H1 (cell line): ENCODE data around the gene DYRK1A. TPM values are rescaled to one million over a fixed set of nuclear protein-coding genes. Genes with fewer than 3 reads are reported as not detected.

Experiments used
- KDM4A ChIP-seq: IDR thresholded peaks from one replicate; pipeline ENCODE4 v1.7.1; 2012; ENCODE audit warnings: low read depth, mild to moderate bottlenecking, moderate library complexity, low read length, inconsistent platforms; ENCODE audit not compliant: severe bottlenecking
- NANOG ChIP-seq: IDR thresholded peaks from 2 replicates; pipeline ENCODE4 v1.6.1; 2011; ENCODE audit warnings: low read length, low read depth, mild to moderate bottlenecking, inconsistent platforms; ENCODE audit not compliant: insufficient read depth, poor library complexity, severe bottlenecking
- RAD21 ChIP-seq, 2 experiments: IDR thresholded peaks in 1 of 2; conservative IDR thresholded peaks in 1 of 2; 2 replicates each; pipeline ENCODE4 v1.6.1; 2011; ENCODE audit warnings: low read depth in 2 of 2, low read length in 2 of 2, improper control_type of control experiment in 1 of 2, inconsistent platforms in 1 of 2, mild to moderate bottlenecking in 1 of 2, moderate library complexity in 1 of 2
- RBBP5 ChIP-seq: IDR thresholded peaks from 2 replicates; pipeline ENCODE4 v1.7.1; 2012; ENCODE audit warnings: low read depth, mild to moderate bottlenecking, inconsistent platforms, low read length, moderate library complexity, borderline replicate concordance
- polyA plus RNA-seq, 7 experiments: library from polyadenylated mRNA; depleted of rRNA in 3 of 7; stranded (reverse) in 5 of 7; unstranded in 2 of 7; fragments of >200 nt in 5 of 7; fragments of 200-250 nt in 2 of 7; gene quantifications; 1 replicate in 5 of 7; 2 replicates in 1 of 7; 4 replicates in 1 of 7; pipeline versions ENCODE4 v1.2.1 to v1.2.3, GENCODE V29; 2011 to 2013; ENCODE audit warnings: missing spikeins in 2 of 7, mixed read lengths in 2 of 7
- total RNA-seq: library from RNA; stranded (reverse); fragmentation: NEBNext Ultra II Directional; extraction: Animal tissue kit (Norgen Biotek cat#: 25700); gene quantifications from 2 replicates; pipeline ENCODE4 v1.2.1, GENCODE V29; 2021
- TF ChIP-seq, protein P1 (sequence below): fragments of 300-600 bp; sonication (generic); IDR thresholded peaks from 2 replicates; pipeline ENCODE4 v1.7.1; 2012; ENCODE audit warnings: low read length, moderate library complexity, mild to moderate bottlenecking, inconsistent platforms; ENCODE audit not compliant: insufficient replicate concordance
- TF ChIP-seq, protein P2 (sequence below), 3 experiments: IDR thresholded peaks; 1 replicate in 2 of 3; 2 replicates in 1 of 3; pipeline versions ENCODE4 v1.5.1 to v1.6.1; 2011; ENCODE audit warnings: low read length in 3 of 3, mild to moderate bottlenecking in 3 of 3, inconsistent platforms in 2 of 3, low read depth in 1 of 3, moderate library complexity in 1 of 3; ENCODE audit not compliant: insufficient read depth in 1 of 3; ENCODE audit errors: control extremely low read depth in 1 of 3
- TF ChIP-seq, protein P3 (sequence below): IDR thresholded peaks from 2 replicates; pipeline ENCODE4 v1.6.1; 2012; ENCODE audit warnings: inconsistent platforms

The DYRK1A gene
- total and polyA plus RNA-seq, 2 of the 8 experiments (the other 6 are each of a cell fraction or from before 2014, with no cell fraction given): 61.1 to 62.2 TPM

DNA sequence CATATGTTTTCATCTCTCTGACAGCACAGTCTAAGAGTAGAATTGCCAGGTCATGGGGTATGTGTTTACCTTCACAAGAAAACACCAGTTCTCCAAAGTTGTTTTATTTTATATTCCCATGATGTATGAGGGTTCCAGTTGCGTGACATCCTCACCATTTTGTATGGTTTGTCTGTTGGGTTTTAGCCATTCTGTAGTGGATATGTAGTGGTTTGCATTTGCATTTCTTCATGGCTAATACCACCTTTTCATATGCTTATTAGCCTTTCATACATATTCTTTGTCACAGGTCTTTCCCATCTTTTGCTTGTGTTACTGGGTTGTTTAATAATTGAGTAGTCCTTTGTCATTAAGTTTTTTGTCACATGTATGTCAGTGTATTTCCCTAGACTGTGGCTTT is 132.1 kb downstream of the DYRK1A start (continued):
- TF ChIP-seq, protein P1, sequence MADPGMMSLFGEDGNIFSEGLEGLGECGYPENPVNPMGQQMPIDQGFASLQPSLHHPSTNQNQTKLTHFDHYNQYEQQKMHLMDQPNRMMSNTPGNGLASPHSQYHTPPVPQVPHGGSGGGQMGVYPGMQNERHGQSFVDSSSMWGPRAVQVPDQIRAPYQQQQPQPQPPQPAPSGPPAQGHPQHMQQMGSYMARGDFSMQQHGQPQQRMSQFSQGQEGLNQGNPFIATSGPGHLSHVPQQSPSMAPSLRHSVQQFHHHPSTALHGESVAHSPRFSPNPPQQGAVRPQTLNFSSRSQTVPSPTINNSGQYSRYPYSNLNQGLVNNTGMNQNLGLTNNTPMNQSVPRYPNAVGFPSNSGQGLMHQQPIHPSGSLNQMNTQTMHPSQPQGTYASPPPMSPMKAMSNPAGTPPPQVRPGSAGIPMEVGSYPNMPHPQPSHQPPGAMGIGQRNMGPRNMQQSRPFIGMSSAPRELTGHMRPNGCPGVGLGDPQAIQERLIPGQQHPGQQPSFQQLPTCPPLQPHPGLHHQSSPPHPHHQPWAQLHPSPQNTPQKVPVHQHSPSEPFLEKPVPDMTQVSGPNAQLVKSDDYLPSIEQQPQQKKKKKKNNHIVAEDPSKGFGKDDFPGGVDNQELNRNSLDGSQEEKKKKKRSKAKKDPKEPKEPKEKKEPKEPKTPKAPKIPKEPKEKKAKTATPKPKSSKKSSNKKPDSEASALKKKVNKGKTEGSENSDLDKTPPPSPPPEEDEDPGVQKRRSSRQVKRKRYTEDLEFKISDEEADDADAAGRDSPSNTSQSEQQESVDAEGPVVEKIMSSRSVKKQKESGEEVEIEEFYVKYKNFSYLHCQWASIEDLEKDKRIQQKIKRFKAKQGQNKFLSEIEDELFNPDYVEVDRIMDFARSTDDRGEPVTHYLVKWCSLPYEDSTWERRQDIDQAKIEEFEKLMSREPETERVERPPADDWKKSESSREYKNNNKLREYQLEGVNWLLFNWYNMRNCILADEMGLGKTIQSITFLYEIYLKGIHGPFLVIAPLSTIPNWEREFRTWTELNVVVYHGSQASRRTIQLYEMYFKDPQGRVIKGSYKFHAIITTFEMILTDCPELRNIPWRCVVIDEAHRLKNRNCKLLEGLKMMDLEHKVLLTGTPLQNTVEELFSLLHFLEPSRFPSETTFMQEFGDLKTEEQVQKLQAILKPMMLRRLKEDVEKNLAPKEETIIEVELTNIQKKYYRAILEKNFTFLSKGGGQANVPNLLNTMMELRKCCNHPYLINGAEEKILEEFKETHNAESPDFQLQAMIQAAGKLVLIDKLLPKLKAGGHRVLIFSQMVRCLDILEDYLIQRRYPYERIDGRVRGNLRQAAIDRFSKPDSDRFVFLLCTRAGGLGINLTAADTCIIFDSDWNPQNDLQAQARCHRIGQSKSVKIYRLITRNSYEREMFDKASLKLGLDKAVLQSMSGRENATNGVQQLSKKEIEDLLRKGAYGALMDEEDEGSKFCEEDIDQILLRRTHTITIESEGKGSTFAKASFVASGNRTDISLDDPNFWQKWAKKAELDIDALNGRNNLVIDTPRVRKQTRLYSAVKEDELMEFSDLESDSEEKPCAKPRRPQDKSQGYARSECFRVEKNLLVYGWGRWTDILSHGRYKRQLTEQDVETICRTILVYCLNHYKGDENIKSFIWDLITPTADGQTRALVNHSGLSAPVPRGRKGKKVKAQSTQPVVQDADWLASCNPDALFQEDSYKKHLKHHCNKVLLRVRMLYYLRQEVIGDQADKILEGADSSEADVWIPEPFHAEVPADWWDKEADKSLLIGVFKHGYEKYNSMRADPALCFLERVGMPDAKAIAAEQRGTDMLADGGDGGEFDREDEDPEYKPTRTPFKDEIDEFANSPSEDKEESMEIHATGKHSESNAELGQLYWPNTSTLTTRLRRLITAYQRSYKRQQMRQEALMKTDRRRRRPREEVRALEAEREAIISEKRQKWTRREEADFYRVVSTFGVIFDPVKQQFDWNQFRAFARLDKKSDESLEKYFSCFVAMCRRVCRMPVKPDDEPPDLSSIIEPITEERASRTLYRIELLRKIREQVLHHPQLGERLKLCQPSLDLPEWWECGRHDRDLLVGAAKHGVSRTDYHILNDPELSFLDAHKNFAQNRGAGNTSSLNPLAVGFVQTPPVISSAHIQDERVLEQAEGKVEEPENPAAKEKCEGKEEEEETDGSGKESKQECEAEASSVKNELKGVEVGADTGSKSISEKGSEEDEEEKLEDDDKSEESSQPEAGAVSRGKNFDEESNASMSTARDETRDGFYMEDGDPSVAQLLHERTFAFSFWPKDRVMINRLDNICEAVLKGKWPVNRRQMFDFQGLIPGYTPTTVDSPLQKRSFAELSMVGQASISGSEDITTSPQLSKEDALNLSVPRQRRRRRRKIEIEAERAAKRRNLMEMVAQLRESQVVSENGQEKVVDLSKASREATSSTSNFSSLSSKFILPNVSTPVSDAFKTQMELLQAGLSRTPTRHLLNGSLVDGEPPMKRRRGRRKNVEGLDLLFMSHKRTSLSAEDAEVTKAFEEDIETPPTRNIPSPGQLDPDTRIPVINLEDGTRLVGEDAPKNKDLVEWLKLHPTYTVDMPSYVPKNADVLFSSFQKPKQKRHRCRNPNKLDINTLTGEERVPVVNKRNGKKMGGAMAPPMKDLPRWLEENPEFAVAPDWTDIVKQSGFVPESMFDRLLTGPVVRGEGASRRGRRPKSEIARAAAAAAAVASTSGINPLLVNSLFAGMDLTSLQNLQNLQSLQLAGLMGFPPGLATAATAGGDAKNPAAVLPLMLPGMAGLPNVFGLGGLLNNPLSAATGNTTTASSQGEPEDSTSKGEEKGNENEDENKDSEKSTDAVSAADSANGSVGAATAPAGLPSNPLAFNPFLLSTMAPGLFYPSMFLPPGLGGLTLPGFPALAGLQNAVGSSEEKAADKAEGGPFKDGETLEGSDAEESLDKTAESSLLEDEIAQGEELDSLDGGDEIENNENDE: no peak
- TF ChIP-seq KDM4A (no peak), RAD21 (IDR thresholded peaks at IDR 0.05 in 1 of 2, conservative IDR thresholded peaks at IDR 0.05 in 1 of 2; ENCODE audit: low read depth in 2 of 2, low read length in 2 of 2) (no peak), RBBP5 (no peak), NANOG (no peak)
- TF ChIP-seq, protein P2, sequence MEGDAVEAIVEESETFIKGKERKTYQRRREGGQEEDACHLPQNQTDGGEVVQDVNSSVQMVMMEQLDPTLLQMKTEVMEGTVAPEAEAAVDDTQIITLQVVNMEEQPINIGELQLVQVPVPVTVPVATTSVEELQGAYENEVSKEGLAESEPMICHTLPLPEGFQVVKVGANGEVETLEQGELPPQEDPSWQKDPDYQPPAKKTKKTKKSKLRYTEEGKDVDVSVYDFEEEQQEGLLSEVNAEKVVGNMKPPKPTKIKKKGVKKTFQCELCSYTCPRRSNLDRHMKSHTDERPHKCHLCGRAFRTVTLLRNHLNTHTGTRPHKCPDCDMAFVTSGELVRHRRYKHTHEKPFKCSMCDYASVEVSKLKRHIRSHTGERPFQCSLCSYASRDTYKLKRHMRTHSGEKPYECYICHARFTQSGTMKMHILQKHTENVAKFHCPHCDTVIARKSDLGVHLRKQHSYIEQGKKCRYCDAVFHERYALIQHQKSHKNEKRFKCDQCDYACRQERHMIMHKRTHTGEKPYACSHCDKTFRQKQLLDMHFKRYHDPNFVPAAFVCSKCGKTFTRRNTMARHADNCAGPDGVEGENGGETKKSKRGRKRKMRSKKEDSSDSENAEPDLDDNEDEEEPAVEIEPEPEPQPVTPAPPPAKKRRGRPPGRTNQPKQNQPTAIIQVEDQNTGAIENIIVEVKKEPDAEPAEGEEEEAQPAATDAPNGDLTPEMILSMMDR (IDR thresholded peaks at IDR 0.05; ENCODE audit: control extremely low read depth in 1 of 3, insufficient read depth in 1 of 3, low read depth in 1 of 3, low read length in 3 of 3): no peak
- TF ChIP-seq, protein P3, sequence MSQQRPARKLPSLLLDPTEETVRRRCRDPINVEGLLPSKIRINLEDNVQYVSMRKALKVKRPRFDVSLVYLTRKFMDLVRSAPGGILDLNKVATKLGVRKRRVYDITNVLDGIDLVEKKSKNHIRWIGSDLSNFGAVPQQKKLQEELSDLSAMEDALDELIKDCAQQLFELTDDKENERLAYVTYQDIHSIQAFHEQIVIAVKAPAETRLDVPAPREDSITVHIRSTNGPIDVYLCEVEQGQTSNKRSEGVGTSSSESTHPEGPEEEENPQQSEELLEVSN: no peak
